HG03469 (cell line): ENCODE measurements around the gene ITPKB.
"Not testable (repeated sequence)": the region's sequence is repeated elsewhere in the genome, so short reads cannot be mapped to it uniquely, and the experiment has no call there.

Experiments used
- ATAC-seq: cut with Tn5 transposase; IDR thresholded peaks from one replicate; pipeline ENCODE4 v1.9.1; 2021; ENCODE audit warnings: mild to moderate bottlenecking, moderate library complexity, moderate number of reproducible peaks; ENCODE audit not compliant: unreplicated experiment

Gene ITPKB

GRCh38 chr1:226761322-226761721 lies 22.2 kb upstream of the ITPKB start:
- ATAC-seq, result no peak

- ATAC-seq, result no peak
These were observed 15.9 kb upstream of the ITPKB start for GRCh38 chr1:226754793-226755533.

GRCh38 chr1:226754097-226754496 lies 15.0 kb upstream of the ITPKB start:
- no peak for ATAC-seq

GRCh38 chr1:226751703-226752102 lies 12.6 kb upstream of the ITPKB start:
- no peak for ATAC-seq

- no peak for ATAC-seq
These were observed 12.1 kb upstream of the ITPKB start for GRCh38 chr1:226751214-226751613.

- ATAC-seq, result no peak
These were observed 10.4 kb upstream of the ITPKB start for GRCh38 chr1:226749467-226749866.

- ATAC-seq, result no peak
These were observed 9.2 kb upstream of the ITPKB start for GRCh38 chr1:226748306-226748705.

GRCh38 chr1:226747519-226748263 lies 8.6 kb upstream of the ITPKB start:
- ATAC-seq, result not testable (repeated sequence)

GRCh38 chr1:226743259-226743658 lies 4.2 kb upstream of the ITPKB start:
- no peak for ATAC-seq

GRCh38 chr1:226741009-226741408 lies 1.9 kb upstream of the ITPKB start:
- ATAC-seq, result no peak

- ATAC-seq, result no peak
These were observed 599 bp upstream of the ITPKB start for GRCh38 chr1:226739696-226740065.

- no peak for ATAC-seq
These were observed 574 bp downstream of the ITPKB start for GRCh38 chr1:226738421-226738994.

GRCh38 chr1:226737819-226738420 lies 1.2 kb downstream of the ITPKB start:
- no peak for ATAC-seq

GRCh38 chr1:226736908-226737818 lies 1.9 kb downstream of the ITPKB start:
- ATAC-seq, result no peak

- ATAC-seq, result no peak
These were observed 2.8 kb downstream of the ITPKB start for GRCh38 chr1:226736001-226736907.

GRCh38 chr1:226735576-226735975 lies 3.5 kb downstream of the ITPKB start:
- ATAC-seq, result no peak

- no peak for ATAC-seq
These were observed 4.4 kb downstream of the ITPKB start for GRCh38 chr1:226734611-226735153.

- no peak for ATAC-seq
These were observed 5.2 kb downstream of the ITPKB start for GRCh38 chr1:226733876-226734275.

- ATAC-seq, result no peak
These were observed 5.8 kb downstream of the ITPKB start for GRCh38 chr1:226733304-226733703.
